HCT116 (cell line): ENCODE data around the gene CALM1. TPM values are rescaled to one million over a fixed set of nuclear protein-coding genes. Genes with fewer than 3 reads are reported as not detected.

ENCODE experiments used
- ATAC-seq: fragments of 200-7000 bp; cut with Tn5 transposase; 2 replicates; pipeline ENCODE4 v1.9.1; 2020; ENCODE audit warnings: mild to moderate bottlenecking, moderate library complexity
- BruUV-seq: library from RNA; stranded (reverse); fragments of 400-500 nt; replicated peaks from 2 replicates; lab custom pipeline; 2021; lab: Mats Ljungman, UMichigan
- CTCF ChIA-PET: fragments of 300-600 bp; sonication (Branson Sonifier 250); formaldehyde crosslinking; loops from one replicate; lab custom pipeline; 2021; ENCODE audit warnings: antibody characterized with exemption; lab: Charles Lee
- POLR2A ChIA-PET: fragments of 300-600, 350-600 bp; sonication (Branson Sonifier 250); formaldehyde crosslinking; loops from one replicate; lab custom pipeline; 2021; ENCODE audit warnings: antibody characterized with exemption; lab: Charles Lee
- RAD21 ChIA-PET, 2 experiments: fragments of 300-600 bp; sonication (Branson Sonifier 250); formaldehyde crosslinking; loops; one replicate each; lab custom pipeline; 2023; ENCODE audit warnings: low total read pairs in 2 of 2; ENCODE audit not compliant: uncharacterized antibody in 2 of 2, unreplicated experiment in 2 of 2, low non-redundant PET in 1 of 2; lab: Charles Lee
- DNase-seq: peaks from one replicate; pipeline ENCODE4 v3.0.0-alpha.2; 2010; ENCODE audit warnings: low read depth, low spot score
- H2AFZ ChIP-seq: fragments of 200-600 bp; shearing (Covaris generic), sonication (generic); 2 replicates; pipeline ENCODE4 v1.6.1; 2017; ENCODE audit warnings: low read depth, mixed run types, mixed read lengths, antibody characterized with exemption, low read length; ENCODE audit not compliant: poor library complexity, severe bottlenecking
- H3K27ac ChIP-seq: 2 replicates; pipeline ENCODE4 v1.5.1; 2012; ENCODE audit warnings: low read depth, low read length
- H3K27me3 ChIP-seq: fragments of 200-600 bp; sonication (generic); 2 replicates; pipeline ENCODE4 v1.6.1; 2016; ENCODE audit warnings: mixed run types, low read length, mixed read lengths; ENCODE audit not compliant: insufficient read depth
- H3K36me3 ChIP-seq, 2 experiments: fragments of 200-500 bp in 1 of 2; fragments of 200-600 bp in 1 of 2; sonication (Bioruptor generic) in 1 of 2; sonication (generic) in 1 of 2; 2 replicates each; pipeline versions ENCODE4 v1.5.1 to v1.6.1; 2014 to 2016; ENCODE audit warnings: low read length in 2 of 2, inconsistent platforms in 1 of 2, mixed read lengths in 1 of 2, mixed run types in 1 of 2; ENCODE audit not compliant: insufficient read depth in 2 of 2, control insufficient read depth in 1 of 2
- H3K4me1 ChIP-seq, 2 experiments: fragments of 200-600 bp in 1 of 2; sonication (generic) in 1 of 2; 2 replicates each; pipeline versions ENCODE4 v1.5.1 to v1.6.1; 2012 to 2017; ENCODE audit warnings: low read length in 2 of 2, inconsistent platforms in 1 of 2, mild to moderate bottlenecking in 1 of 2, mixed read lengths in 1 of 2, mixed run types in 1 of 2, moderate library complexity in 1 of 2; ENCODE audit not compliant: insufficient read depth in 2 of 2, control insufficient read depth in 1 of 2
- H3K4me2 ChIP-seq: fragments of 200-600 bp; sonication (generic); 2 replicates; pipeline ENCODE4 v1.6.1; 2017; ENCODE audit warnings: mixed run types, low read length, mixed read lengths
- H3K4me3 ChIP-seq, 2 experiments: fragments of 200-600 bp in 1 of 2; sonication (generic) in 1 of 2; replicated peaks in 1 of 2; 2 replicates each; pipeline ENCODE4 v1.5.1; 2011 to 2016; ENCODE audit warnings: low read length in 2 of 2, control low read depth in 1 of 2, low read depth in 1 of 2, mild to moderate bottlenecking in 1 of 2, mixed read lengths in 1 of 2, mixed run types in 1 of 2
- H3K79me2 ChIP-seq: fragments of 200-600 bp; sonication (generic); 2 replicates; pipeline ENCODE4 v1.6.1; 2017; ENCODE audit warnings: mild to moderate bottlenecking, mixed run types, low read length, moderate library complexity, mixed read lengths; ENCODE audit not compliant: insufficient read depth
- H3K9ac ChIP-seq: fragments of 200-600 bp; sonication (generic); 2 replicates; pipeline ENCODE4 v1.6.1; 2016; ENCODE audit warnings: low read length, mixed read lengths
- H3K9me2 ChIP-seq: fragments of 200-600 bp; sonication (generic), shearing (Covaris generic); 2 replicates; pipeline ENCODE4 v1.6.1; 2017; ENCODE audit warnings: mixed run types, mild to moderate bottlenecking, moderate library complexity; ENCODE audit not compliant: insufficient read depth
- H3K9me3 ChIP-seq, 2 experiments: fragments of 200-500 bp in 1 of 2; fragments of 200-600 bp in 1 of 2; sonication (Bioruptor generic) in 1 of 2; sonication (generic) in 1 of 2; 2 replicates each; pipeline ENCODE4 v1.6.1; 2014 to 2017; ENCODE audit warnings: low read length in 2 of 2, mixed read lengths in 2 of 2, inconsistent platforms in 1 of 2, low read depth in 1 of 2, mild to moderate bottlenecking in 1 of 2, mixed run types in 1 of 2, moderate library complexity in 1 of 2; ENCODE audit not compliant: control insufficient read depth in 1 of 2, insufficient read depth in 1 of 2
- H4K20me1 ChIP-seq: fragments of 200-600 bp; sonication (generic), shearing (Covaris generic); 2 replicates; pipeline ENCODE4 v1.6.1; 2017; ENCODE audit warnings: mixed run types, mild to moderate bottlenecking, moderate library complexity; ENCODE audit not compliant: insufficient read depth
- CBX3 ChIP-seq: IDR thresholded peaks from 2 replicates; pipeline ENCODE4 v1.6.1; 2012; ENCODE audit warnings: low read depth
- EGR1 ChIP-seq: IDR thresholded peaks from 2 replicates; pipeline ENCODE4 v1.6.1; 2012; ENCODE audit warnings: low read depth
- EZH2phosphoT487 ChIP-seq: fragments of 200-600 bp; IDR thresholded peaks from 2 replicates; pipeline ENCODE4 v1.6.1; 2018; ENCODE audit warnings: antibody characterized with exemption, borderline replicate concordance
- MAX ChIP-seq: IDR thresholded peaks from 2 replicates; pipeline ENCODE4 v1.6.1; 2012
- POLR2A ChIP-seq: IDR thresholded peaks from 2 replicates; pipeline ENCODE4 v1.7.0; 2011; ENCODE audit warnings: borderline replicate concordance; ENCODE audit not compliant: insufficient read depth, insufficient read length; ENCODE audit errors: extremely low read depth
- POLR2AphosphoS5 ChIP-seq: IDR thresholded peaks from 2 replicates; pipeline ENCODE4 v1.6.1; 2011; ENCODE audit warnings: mild to moderate bottlenecking, low read depth, low read length, moderate library complexity
- RAD21 ChIP-seq: IDR thresholded peaks from 2 replicates; pipeline ENCODE4 v1.6.1; 2012; ENCODE audit warnings: low read depth, mild to moderate bottlenecking
- REST ChIP-seq: IDR thresholded peaks from 2 replicates; pipeline ENCODE4 v1.6.1; 2012; ENCODE audit warnings: low read depth
- SIN3A ChIP-seq: IDR thresholded peaks from 2 replicates; pipeline ENCODE4 v1.6.1; 2012; ENCODE audit warnings: low read depth
- SP1 ChIP-seq: IDR thresholded peaks from 2 replicates; pipeline ENCODE4 v1.6.1; 2012; ENCODE audit warnings: low read depth
- SRF ChIP-seq: IDR thresholded peaks from 2 replicates; pipeline ENCODE4 v1.6.1; 2012; ENCODE audit warnings: low read depth
- YY1 ChIP-seq: IDR thresholded peaks from 2 replicates; pipeline ENCODE4 v1.6.1; 2011; ENCODE audit warnings: low read length, low read depth, moderate library complexity, mild to moderate bottlenecking; ENCODE audit not compliant: insufficient replicate concordance; ENCODE audit errors: extremely low read depth
- intact Hi-C: fragments of 100-400 bp; cut with micrococcal nuclease; formaldehyde crosslinking; loops from 2 replicates; pipeline ENCODE4 v1.10.0; 2022
- total RNA-seq: library from RNA; stranded (reverse); gene quantifications from one replicate; pipeline ENCODE4 v1.2.1, GENCODE V29; 2021; ENCODE audit not compliant: unreplicated experiment
- TF ChIP-seq, protein P1 (sequence below): IDR thresholded peaks from 2 replicates; pipeline ENCODE4 v1.6.1; 2011; ENCODE audit warnings: mild to moderate bottlenecking, low read length, moderate library complexity; ENCODE audit not compliant: insufficient replicate concordance; ENCODE audit errors: extremely low read depth
- TF ChIP-seq, protein P2 (sequence below), 3 experiments: fragments of 200-600 bp in 1 of 3; sonication (generic) in 1 of 3; IDR thresholded peaks in 2 of 3; conservative IDR thresholded peaks in 1 of 3; 2 replicates each; pipeline ENCODE4 v1.5.1; 2012 to 2017; ENCODE audit warnings: low read depth in 2 of 3, low read length in 2 of 3, antibody characterized with exemption in 1 of 3, borderline replicate concordance in 1 of 3, control low read depth in 1 of 3, mild to moderate bottlenecking in 1 of 3, mixed read lengths in 1 of 3, mixed run types in 1 of 3, moderate library complexity in 1 of 3; ENCODE audit not compliant: insufficient read depth in 1 of 3

The CALM1 gene
- total RNA-seq, 1 experiment from 2014 or later = 261 TPM

DNA sequence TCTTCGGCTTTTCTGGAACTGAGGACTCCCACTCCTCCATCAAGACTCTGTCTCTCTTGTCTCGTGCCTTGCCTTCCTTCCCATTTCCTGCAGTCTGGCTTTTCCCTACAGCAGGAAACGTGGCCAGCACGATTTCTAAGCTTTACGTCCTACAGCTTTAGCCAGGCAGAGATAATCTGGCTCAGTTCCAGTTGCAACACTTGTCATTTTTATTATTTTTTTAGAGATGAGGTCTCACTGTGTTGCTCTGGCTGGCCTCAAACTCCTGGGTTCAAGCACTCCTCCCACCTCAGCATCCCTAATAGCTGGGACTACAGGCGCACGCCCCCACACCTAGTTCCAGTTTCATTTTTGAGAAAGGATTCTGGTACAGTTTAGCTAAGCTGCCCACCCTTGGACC, 19.9 kb downstream of the CALM1 start (continued):
- no peak for TF ChIP-seq YY1

- H3K4me1 ChIP-seq = peaks cover 9 to 14% of the 10 kb centered on the region in 2 experiments
- H3K4me3 ChIP-seq = no peak overlapping the region
- no peaks in the 10 kb centered on the region for H3K36me3 ChIP-seq
- no peaks in the 10 kb centered on the region for H3K79me2 ChIP-seq
- DNase-seq = no peak
- no peaks in the 10 kb centered on the region for H4K20me1 ChIP-seq
- CTCF ChIA-PET = no interaction called here
- no peak overlapping the region for H2AFZ ChIP-seq
- no peak overlapping the region for H3K27ac ChIP-seq
- intact Hi-C loops = no loop called here
- no peak for ATAC-seq
- RAD21 ChIA-PET = no interaction called here
- H3K9me3 ChIP-seq = no peaks in the 10 kb centered on the region
- TF ChIP-seq RAD21 (no peak), SP1 (no peak), REST (no peak), SRF (no peak), YY1 (no peak), EZH2phosphoT487 (no peak), POLR2A (no peak), POLR2AphosphoS5 (no peak), MAX (no peak), CBX3 (no peak), EGR1 (no peak), SIN3A (no peak)
- TF ChIP-seq, protein P1, sequence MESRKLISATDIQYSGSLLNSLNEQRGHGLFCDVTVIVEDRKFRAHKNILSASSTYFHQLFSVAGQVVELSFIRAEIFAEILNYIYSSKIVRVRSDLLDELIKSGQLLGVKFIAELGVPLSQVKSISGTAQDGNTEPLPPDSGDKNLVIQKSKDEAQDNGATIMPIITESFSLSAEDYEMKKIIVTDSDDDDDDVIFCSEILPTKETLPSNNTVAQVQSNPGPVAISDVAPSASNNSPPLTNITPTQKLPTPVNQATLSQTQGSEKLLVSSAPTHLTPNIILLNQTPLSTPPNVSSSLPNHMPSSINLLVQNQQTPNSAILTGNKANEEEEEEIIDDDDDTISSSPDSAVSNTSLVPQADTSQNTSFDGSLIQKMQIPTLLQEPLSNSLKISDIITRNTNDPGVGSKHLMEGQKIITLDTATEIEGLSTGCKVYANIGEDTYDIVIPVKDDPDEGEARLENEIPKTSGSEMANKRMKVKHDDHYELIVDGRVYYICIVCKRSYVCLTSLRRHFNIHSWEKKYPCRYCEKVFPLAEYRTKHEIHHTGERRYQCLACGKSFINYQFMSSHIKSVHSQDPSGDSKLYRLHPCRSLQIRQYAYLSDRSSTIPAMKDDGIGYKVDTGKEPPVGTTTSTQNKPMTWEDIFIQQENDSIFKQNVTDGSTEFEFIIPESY = no peak
- TF ChIP-seq, protein P2, sequence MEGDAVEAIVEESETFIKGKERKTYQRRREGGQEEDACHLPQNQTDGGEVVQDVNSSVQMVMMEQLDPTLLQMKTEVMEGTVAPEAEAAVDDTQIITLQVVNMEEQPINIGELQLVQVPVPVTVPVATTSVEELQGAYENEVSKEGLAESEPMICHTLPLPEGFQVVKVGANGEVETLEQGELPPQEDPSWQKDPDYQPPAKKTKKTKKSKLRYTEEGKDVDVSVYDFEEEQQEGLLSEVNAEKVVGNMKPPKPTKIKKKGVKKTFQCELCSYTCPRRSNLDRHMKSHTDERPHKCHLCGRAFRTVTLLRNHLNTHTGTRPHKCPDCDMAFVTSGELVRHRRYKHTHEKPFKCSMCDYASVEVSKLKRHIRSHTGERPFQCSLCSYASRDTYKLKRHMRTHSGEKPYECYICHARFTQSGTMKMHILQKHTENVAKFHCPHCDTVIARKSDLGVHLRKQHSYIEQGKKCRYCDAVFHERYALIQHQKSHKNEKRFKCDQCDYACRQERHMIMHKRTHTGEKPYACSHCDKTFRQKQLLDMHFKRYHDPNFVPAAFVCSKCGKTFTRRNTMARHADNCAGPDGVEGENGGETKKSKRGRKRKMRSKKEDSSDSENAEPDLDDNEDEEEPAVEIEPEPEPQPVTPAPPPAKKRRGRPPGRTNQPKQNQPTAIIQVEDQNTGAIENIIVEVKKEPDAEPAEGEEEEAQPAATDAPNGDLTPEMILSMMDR (IDR thresholded peaks at IDR 0.05 in 2 of 3, conservative IDR thresholded peaks at IDR 0.05 in 1 of 3; ENCODE audit: borderline replicate concordance in 1 of 3, insufficient read depth in 1 of 3, low read depth in 2 of 3, low read length in 2 of 3) = no peak
- no peak overlapping the region for H3K4me2 ChIP-seq
- BruUV-seq = no TSS peak
- H3K9me2 ChIP-seq = no peaks in the 10 kb centered on the region
- H3K9ac ChIP-seq = no peak overlapping the region
- POLR2A ChIA-PET = no interaction called here
- no peaks in the 10 kb centered on the region for H3K27me3 ChIP-seq
Observed at GRCh38 chr14:90418053-90418452, 21.2 kb downstream of the CALM1 start.
